Stimulated activated CD4-positive, alpha-beta T cell treated with anti-CD3 and anti-CD28 coated beads, Interleukin-4, amount 100 ng/mL, for 1 hour (primary cell): ENCODE measurements around the gene OR8B8.
"Not testable (repeated sequence)": the region's sequence is repeated elsewhere in the genome, so short reads cannot be mapped to it uniquely, and the experiment has no call there.

Experiments used
- DNase-seq: peaks from one replicate; pipeline ENCODE4 v3.0.0-alpha.2; 2020

Gene OR8B8

GRCh38 chr11:124441081-124441480 lies 4.4 kb downstream of the OR8B8 start:
- DNase-seq = no peak

GRCh38 chr11:124440608-124441007 lies 4.9 kb downstream of the OR8B8 start:
- no peak for DNase-seq

- no peak for DNase-seq
These were observed 10.8 kb downstream of the OR8B8 start for GRCh38 chr11:124434699-124435098.

GRCh38 chr11:124429599-124429998 lies 15.9 kb downstream of the OR8B8 start:
- no peak for DNase-seq

GRCh38 chr11:124424384-124424921 lies 21.0 kb downstream of the OR8B8 start, which contains the start of gene OR8B4:
Gene OR8B4, minus strand, starts transcription at chr11:124424871. Its CDS starts 0 bp downstream, at chr11:124424871.
- DNase-seq = no peak

- no peak for DNase-seq
These were observed 24.5 kb downstream of the OR8B8 start for GRCh38 chr11:124421043-124421442.

- no peak for DNase-seq
These were observed 30.1 kb downstream of the OR8B8 start for GRCh38 chr11:124415356-124415923.

- DNase-seq = no peak
These were observed 35.6 kb downstream of the OR8B8 start for GRCh38 chr11:124409906-124410305.

- no peak for DNase-seq
These were observed 39.9 kb downstream of the OR8B8 start for GRCh38 chr11:124405581-124405980.

GRCh38 chr11:124403186-124403585 lies 42.3 kb downstream of the OR8B8 start:
- DNase-seq = not testable (repeated sequence)

GRCh38 chr11:124402326-124402922 lies 43.1 kb downstream of the OR8B8 start:
- DNase-seq = peak; percentile 29

GRCh38 chr11:124398924-124399323 lies 46.6 kb downstream of the OR8B8 start, which contains the start of gene OR8B3:
Gene OR8B3, minus strand, starts transcription at chr11:124399024. Its CDS starts 1,673 bp downstream, at chr11:124397351.
- DNase-seq = no peak

- DNase-seq = not testable (repeated sequence)
These were observed 48.6 kb downstream of the OR8B8 start for GRCh38 chr11:124396847-124397246.

- DNase-seq = no peak
These were observed 51.1 kb downstream of the OR8B8 start for GRCh38 chr11:124394408-124394807.
